Activated CD4-positive, alpha-beta T cell treated with anti-CD3 and anti-CD28 coated beads for 48 hours (primary cell): ENCODE results near the gene MX1.

Experiments
- DNase-seq: peaks from one replicate; pipeline ENCODE4 v3.0.0-alpha.2; 2020

The MX1 gene

GRCh38 chr21:41460578-41461527 is 34.8 kb downstream of the MX1 start:
- DNase-seq: peak; percentile 64

GRCh38 chr21:41465176-41465781 is 39.2 kb downstream of the MX1 start:
- no peak for DNase-seq

GRCh38 chr21:41466024-41466820 is 40.2 kb downstream of the MX1 start:
- DNase-seq: no peak

- no peak for DNase-seq
These were observed 44.0 kb downstream of the MX1 start for GRCh38 chr21:41470054-41470453.

- DNase-seq: no peak
These were observed 46.9 kb downstream of the MX1 start for GRCh38 chr21:41472753-41473548.

- DNase-seq: no peak
These were observed 49.8 kb downstream of the MX1 start for GRCh38 chr21:41475714-41476420.

- DNase-seq: no peak
These were observed 51.7 kb downstream of the MX1 start for GRCh38 chr21:41477641-41478318.

GRCh38 chr21:41478319-41479177 is 52.5 kb downstream of the MX1 start:
- no peak for DNase-seq

- no peak for DNase-seq
These were observed 53.6 kb downstream of the MX1 start for GRCh38 chr21:41479686-41480085.

GRCh38 chr21:41480086-41480690 is 54.1 kb downstream of the MX1 start:
- DNase-seq: no peak

GRCh38 chr21:41481191-41481590 is 55.2 kb downstream of the MX1 start:
- no peak for DNase-seq

- no peak for DNase-seq
These were observed 56.3 kb downstream of the MX1 start for GRCh38 chr21:41482301-41482700.

- no peak for DNase-seq
These were observed 56.9 kb downstream of the MX1 start for GRCh38 chr21:41482980-41483379.

GRCh38 chr21:41483415-41483814 is 57.4 kb downstream of the MX1 start:
- DNase-seq: no peak

- DNase-seq: no peak
These were observed 57.9 kb downstream of the MX1 start for GRCh38 chr21:41483973-41484372.

GRCh38 chr21:41487082-41487481 is 61.0 kb downstream of the MX1 start:
- no peak for DNase-seq

GRCh38 chr21:41488080-41488479 is 62.0 kb downstream of the MX1 start:
- DNase-seq: no peak

- no peak for DNase-seq
These were observed 63.3 kb downstream of the MX1 start for GRCh38 chr21:41489329-41489728.

- DNase-seq: no peak
These were observed 64.3 kb downstream of the MX1 start for GRCh38 chr21:41490330-41490729.

GRCh38 chr21:41491412-41491811 is 65.4 kb downstream of the MX1 start:
- DNase-seq: no peak
